Measurements from ENCODE around the gene NFAT5. TPM values are rescaled to one million over a fixed set of nuclear protein-coding genes. Genes with fewer than 3 reads are reported as not detected.

The NFAT5 gene
- total and polyA plus RNA-seq, 9 of the 15 experiments (the other 6 are each of a cell fraction or from before 2014, with no cell fraction given): 0.78 to 20.5 (median 12.4) TPM

DNA sequence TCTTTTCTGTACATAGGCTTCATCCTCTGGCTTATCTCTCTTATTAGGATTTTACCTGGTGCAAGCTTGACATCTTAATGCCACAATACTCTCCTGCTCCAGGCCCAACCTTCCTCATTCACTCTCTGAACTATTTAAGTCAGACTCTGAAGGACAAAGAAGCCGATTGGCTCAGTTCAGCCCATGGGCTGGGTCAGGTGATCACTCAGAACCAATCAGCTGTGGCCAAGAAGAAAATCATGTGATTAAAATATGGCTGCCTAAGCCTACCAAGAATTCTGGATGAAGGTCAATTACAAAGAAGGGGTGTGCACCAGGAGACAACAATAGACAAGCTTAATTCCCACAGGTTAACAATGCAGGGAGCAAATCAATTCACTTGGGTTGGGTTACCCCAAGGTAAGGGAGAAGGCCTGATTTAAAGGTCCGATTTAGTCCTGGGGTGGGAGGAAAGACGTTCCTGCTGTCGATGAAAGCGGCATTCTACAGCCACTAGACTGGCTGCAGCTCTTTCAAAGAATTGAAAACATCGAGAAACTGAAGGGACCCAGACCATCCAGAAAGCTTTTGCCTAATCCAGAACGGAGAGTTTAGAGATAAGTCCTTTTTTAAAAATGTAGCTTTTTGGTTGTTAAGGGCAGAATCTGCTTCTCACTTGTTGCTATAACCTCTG lies 42.9 kb upstream of the NFAT5 start (continued):
- TF ChIP-seq, protein P1, sequence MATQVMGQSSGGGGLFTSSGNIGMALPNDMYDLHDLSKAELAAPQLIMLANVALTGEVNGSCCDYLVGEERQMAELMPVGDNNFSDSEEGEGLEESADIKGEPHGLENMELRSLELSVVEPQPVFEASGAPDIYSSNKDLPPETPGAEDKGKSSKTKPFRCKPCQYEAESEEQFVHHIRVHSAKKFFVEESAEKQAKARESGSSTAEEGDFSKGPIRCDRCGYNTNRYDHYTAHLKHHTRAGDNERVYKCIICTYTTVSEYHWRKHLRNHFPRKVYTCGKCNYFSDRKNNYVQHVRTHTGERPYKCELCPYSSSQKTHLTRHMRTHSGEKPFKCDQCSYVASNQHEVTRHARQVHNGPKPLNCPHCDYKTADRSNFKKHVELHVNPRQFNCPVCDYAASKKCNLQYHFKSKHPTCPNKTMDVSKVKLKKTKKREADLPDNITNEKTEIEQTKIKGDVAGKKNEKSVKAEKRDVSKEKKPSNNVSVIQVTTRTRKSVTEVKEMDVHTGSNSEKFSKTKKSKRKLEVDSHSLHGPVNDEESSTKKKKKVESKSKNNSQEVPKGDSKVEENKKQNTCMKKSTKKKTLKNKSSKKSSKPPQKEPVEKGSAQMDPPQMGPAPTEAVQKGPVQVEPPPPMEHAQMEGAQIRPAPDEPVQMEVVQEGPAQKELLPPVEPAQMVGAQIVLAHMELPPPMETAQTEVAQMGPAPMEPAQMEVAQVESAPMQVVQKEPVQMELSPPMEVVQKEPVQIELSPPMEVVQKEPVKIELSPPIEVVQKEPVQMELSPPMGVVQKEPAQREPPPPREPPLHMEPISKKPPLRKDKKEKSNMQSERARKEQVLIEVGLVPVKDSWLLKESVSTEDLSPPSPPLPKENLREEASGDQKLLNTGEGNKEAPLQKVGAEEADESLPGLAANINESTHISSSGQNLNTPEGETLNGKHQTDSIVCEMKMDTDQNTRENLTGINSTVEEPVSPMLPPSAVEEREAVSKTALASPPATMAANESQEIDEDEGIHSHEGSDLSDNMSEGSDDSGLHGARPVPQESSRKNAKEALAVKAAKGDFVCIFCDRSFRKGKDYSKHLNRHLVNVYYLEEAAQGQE (IDR thresholded peaks at IDR 0.05; ENCODE audit: borderline replicate concordance): peak; percentile 47; the same call in 1 of the 2 replicates
- TF ChIP-seq, protein P1 (CRISPR knock-in tag; IDR thresholded peaks at IDR 0.05; ENCODE audit: low read depth): no peak
- TF ChIP-seq, protein P2, sequence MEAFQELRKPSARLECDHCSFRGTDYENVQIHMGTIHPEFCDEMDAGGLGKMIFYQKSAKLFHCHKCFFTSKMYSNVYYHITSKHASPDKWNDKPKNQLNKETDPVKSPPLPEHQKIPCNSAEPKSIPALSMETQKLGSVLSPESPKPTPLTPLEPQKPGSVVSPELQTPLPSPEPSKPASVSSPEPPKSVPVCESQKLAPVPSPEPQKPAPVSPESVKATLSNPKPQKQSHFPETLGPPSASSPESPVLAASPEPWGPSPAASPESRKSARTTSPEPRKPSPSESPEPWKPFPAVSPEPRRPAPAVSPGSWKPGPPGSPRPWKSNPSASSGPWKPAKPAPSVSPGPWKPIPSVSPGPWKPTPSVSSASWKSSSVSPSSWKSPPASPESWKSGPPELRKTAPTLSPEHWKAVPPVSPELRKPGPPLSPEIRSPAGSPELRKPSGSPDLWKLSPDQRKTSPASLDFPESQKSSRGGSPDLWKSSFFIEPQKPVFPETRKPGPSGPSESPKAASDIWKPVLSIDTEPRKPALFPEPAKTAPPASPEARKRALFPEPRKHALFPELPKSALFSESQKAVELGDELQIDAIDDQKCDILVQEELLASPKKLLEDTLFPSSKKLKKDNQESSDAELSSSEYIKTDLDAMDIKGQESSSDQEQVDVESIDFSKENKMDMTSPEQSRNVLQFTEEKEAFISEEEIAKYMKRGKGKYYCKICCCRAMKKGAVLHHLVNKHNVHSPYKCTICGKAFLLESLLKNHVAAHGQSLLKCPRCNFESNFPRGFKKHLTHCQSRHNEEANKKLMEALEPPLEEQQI (IDR thresholded peaks at IDR 0.05): peak; percentile 89
- TF ChIP-seq TAF7 (tag; IDR thresholded peaks at IDR 0.05): 0 out of 2 replicates have a peak, but pooled peaks have one; percentile 26
- TF ChIP-seq, protein P3, sequence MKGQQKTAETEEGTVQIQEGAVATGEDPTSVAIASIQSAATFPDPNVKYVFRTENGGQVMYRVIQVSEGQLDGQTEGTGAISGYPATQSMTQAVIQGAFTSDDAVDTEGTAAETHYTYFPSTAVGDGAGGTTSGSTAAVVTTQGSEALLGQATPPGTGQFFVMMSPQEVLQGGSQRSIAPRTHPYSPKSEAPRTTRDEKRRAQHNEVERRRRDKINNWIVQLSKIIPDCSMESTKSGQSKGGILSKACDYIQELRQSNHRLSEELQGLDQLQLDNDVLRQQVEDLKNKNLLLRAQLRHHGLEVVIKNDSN (CRISPR knock-in tag; IDR thresholded peaks at IDR 0.05): peak; percentile 95
- 0 out of 2 replicates have a peak, but pooled peaks have one; percentile 28 for TF ChIP-seq SREBF1 (IDR thresholded peaks at IDR 0.05; ENCODE audit: borderline replicate concordance, low read depth, low read length)
- TF ChIP-seq POLR3A (IDR thresholded peaks at IDR 0.05; ENCODE audit: borderline replicate concordance, extremely low read depth, insufficient read depth, insufficient read length): no peak
- TF ChIP-seq RFX5 (IDR thresholded peaks at IDR 0.05; ENCODE audit: low read depth, low read length): no peak
- TF ChIP-seq RAD21 (CRISPR knock-in tag; conservative IDR thresholded peaks at IDR 0.05 in 1 of 2, IDR thresholded peaks at IDR 0.05 in 1 of 2): no peak
- no peak for TF ChIP-seq NR2C1 (IDR thresholded peaks at IDR 0.05)
- peak; percentile 43; the same call in 1 of the 2 replicates for TF ChIP-seq NR2C1 (tag; IDR thresholded peaks at IDR 0.05)
- TF ChIP-seq RAD51 (IDR thresholded peaks at IDR 0.05; ENCODE audit: borderline replicate concordance, low read depth): peak; percentile 96
- no peak for TF ChIP-seq MIER1 (IDR thresholded peaks at IDR 0.05; ENCODE audit: low read depth)
- TF ChIP-seq C11orf30 (IDR thresholded peaks at IDR 0.05; ENCODE audit: low read depth): peak; percentile 69

Data from K562 (cell line).